Neutrophil (primary cell): ENCODE results near the gene KIF25.

Experiments used
- H3K27ac ChIP-seq: fragments of 200-600 bp; sonication (generic); 2 replicates; pipeline ENCODE4 v1.5.1; 2016; ENCODE audit warnings: mild to moderate bottlenecking, moderate library complexity
- H3K27me3 ChIP-seq: fragments of 200-600 bp; sonication (generic); 2 replicates; pipeline ENCODE4 v1.6.0; 2016; ENCODE audit warnings: mild to moderate bottlenecking
- H3K36me3 ChIP-seq: fragments of 200-600 bp; sonication (generic); 2 replicates; pipeline ENCODE4 v1.5.1; 2017
- H3K4me1 ChIP-seq, 2 experiments: fragments of 200-600 bp in 1 of 2; sonication (generic) in 1 of 2; 1 replicate in 1 of 2; 2 replicates in 1 of 2; pipeline versions ENCODE4 v1.5.1 to v1.6.1; 2013 to 2016; ENCODE audit warnings: low read depth in 1 of 2, low read length in 1 of 2, mild to moderate bottlenecking in 1 of 2, moderate library complexity in 1 of 2; ENCODE audit not compliant: control insufficient read depth in 1 of 2, insufficient read depth in 1 of 2
- H3K4me3 ChIP-seq, 2 experiments: fragments of 200-600 bp in 1 of 2; sonication (generic) in 1 of 2; 1 replicate in 1 of 2; 2 replicates in 1 of 2; pipeline ENCODE4 v1.5.1; 2013 to 2016; ENCODE audit warnings: low read depth in 1 of 2, low read length in 1 of 2, mild to moderate bottlenecking in 1 of 2, moderate library complexity in 1 of 2
- H3K9me3 ChIP-seq: fragments of 200-600 bp; sonication (generic); 2 replicates; pipeline ENCODE4 v1.5.1; 2016
- CTCF ChIP-seq: fragments of 200-600 bp; sonication (generic); IDR thresholded peaks from 2 replicates; pipeline ENCODE4 v1.5.1; 2016; ENCODE audit warnings: antibody characterized with exemption

KIF25 gene

GRCh38 chr6:168070804-168071203 lies 73.3 kb downstream of the KIF25 start:
- TF ChIP-seq CTCF: no peak
- Histone ChIP-seq H3K27me3 (no peaks in the 10 kb centered on the region), H3K9me3 (no peaks in the 10 kb centered on the region), H3K27ac (no peak overlapping the region), H3K4me1 (no peaks in the 10 kb centered on the region), H3K36me3 (no peaks in the 10 kb centered on the region), H3K4me3 (no peak overlapping the region)

- no peaks in the 10 kb centered on the region for H3K4me1 ChIP-seq
- H3K9me3 ChIP-seq: no peaks in the 10 kb centered on the region
- H3K27ac ChIP-seq: no peak overlapping the region
- no peaks in the 10 kb centered on the region for H3K27me3 ChIP-seq
- no peaks in the 10 kb centered on the region for H3K36me3 ChIP-seq
- no peak overlapping the region for H3K4me3 ChIP-seq
- no peak for TF ChIP-seq CTCF
Measured at GRCh38 chr6:168071620-168072019, 74.1 kb downstream of the KIF25 start.

- TF ChIP-seq CTCF: no peak
- H3K4me3 ChIP-seq: no peak overlapping the region
- H3K27ac ChIP-seq: no peak overlapping the region
- H3K27me3 ChIP-seq: no peaks in the 10 kb centered on the region
- no peaks in the 10 kb centered on the region for H3K36me3 ChIP-seq
- H3K4me1 ChIP-seq: no peaks in the 10 kb centered on the region
- H3K9me3 ChIP-seq: no peaks in the 10 kb centered on the region
Measured at GRCh38 chr6:168072261-168072660, 74.8 kb downstream of the KIF25 start.

GRCh38 chr6:168072730-168073129 lies 75.3 kb downstream of the KIF25 start:
- Histone ChIP-seq H3K4me3 (no peak overlapping the region), H3K27ac (no peak overlapping the region), H3K36me3 (no peaks in the 10 kb centered on the region), H3K9me3 (no peaks in the 10 kb centered on the region), H3K4me1 (no peaks in the 10 kb centered on the region), H3K27me3 (no peaks in the 10 kb centered on the region)
- no peak for TF ChIP-seq CTCF

- no peaks in the 10 kb centered on the region for H3K36me3 ChIP-seq
- H3K4me1 ChIP-seq: no peaks in the 10 kb centered on the region
- H3K27me3 ChIP-seq: no peaks in the 10 kb centered on the region
- H3K27ac ChIP-seq: no peak overlapping the region
- H3K9me3 ChIP-seq: no peaks in the 10 kb centered on the region
- no peak for TF ChIP-seq CTCF
- H3K4me3 ChIP-seq: no peak overlapping the region
Measured at GRCh38 chr6:168073937-168074730, 76.7 kb downstream of the KIF25 start.
